ENCODE measurements around the gene CD151.

- TF ChIP-seq, protein P1, sequence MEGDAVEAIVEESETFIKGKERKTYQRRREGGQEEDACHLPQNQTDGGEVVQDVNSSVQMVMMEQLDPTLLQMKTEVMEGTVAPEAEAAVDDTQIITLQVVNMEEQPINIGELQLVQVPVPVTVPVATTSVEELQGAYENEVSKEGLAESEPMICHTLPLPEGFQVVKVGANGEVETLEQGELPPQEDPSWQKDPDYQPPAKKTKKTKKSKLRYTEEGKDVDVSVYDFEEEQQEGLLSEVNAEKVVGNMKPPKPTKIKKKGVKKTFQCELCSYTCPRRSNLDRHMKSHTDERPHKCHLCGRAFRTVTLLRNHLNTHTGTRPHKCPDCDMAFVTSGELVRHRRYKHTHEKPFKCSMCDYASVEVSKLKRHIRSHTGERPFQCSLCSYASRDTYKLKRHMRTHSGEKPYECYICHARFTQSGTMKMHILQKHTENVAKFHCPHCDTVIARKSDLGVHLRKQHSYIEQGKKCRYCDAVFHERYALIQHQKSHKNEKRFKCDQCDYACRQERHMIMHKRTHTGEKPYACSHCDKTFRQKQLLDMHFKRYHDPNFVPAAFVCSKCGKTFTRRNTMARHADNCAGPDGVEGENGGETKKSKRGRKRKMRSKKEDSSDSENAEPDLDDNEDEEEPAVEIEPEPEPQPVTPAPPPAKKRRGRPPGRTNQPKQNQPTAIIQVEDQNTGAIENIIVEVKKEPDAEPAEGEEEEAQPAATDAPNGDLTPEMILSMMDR (IDR thresholded peaks at IDR 0.05), result no peak
- TF ChIP-seq POLR2AphosphoS5 (IDR thresholded peaks at IDR 0.05), result no peak
Observed at GRCh38 chr11:824942-825341, 7.8 kb upstream of the CD151 start.

All from sigmoid colon (tissue), 4 donors.